ENCODE results near the gene FUBP3.

DNA sequence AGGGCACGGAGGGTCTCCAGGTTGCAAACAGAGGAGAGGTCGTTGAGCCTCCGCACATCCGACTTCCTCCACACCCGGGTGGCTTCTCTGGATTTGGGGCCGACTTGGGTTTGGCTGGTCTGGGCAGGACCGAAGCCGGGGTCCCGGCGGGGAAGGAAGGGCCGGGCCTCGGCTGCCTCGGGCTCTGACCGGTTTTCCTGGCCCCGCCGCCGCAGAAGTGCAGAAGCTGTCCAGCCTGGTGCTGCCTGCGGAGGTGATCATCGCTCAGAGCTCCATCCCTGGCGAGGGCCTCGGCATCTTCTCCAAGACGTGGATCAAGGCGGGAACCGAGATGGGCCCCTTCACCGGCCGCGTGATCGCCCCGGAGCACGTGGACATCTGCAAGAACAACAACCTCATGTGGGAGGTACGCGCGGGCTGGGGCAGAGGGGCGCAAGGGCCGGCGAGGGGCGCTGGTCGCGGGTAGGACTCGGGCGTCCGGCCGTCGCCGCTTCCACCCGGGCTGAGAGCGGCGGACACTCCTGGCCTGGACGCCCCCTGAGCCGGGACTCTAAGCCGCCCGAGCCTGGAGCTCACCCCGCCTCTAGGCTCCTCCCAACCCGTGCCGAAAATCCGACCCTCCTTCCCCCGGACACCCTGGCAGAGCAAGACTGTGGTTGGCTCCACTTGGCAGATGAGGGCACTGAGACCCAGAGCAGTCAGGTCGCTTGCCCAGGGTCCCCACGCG lies 87.2 kb downstream of the FUBP3 start:
- TF ChIP-seq, protein P1, sequence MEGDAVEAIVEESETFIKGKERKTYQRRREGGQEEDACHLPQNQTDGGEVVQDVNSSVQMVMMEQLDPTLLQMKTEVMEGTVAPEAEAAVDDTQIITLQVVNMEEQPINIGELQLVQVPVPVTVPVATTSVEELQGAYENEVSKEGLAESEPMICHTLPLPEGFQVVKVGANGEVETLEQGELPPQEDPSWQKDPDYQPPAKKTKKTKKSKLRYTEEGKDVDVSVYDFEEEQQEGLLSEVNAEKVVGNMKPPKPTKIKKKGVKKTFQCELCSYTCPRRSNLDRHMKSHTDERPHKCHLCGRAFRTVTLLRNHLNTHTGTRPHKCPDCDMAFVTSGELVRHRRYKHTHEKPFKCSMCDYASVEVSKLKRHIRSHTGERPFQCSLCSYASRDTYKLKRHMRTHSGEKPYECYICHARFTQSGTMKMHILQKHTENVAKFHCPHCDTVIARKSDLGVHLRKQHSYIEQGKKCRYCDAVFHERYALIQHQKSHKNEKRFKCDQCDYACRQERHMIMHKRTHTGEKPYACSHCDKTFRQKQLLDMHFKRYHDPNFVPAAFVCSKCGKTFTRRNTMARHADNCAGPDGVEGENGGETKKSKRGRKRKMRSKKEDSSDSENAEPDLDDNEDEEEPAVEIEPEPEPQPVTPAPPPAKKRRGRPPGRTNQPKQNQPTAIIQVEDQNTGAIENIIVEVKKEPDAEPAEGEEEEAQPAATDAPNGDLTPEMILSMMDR (IDR thresholded peaks at IDR 0.05), result no peak
- no peak for TF ChIP-seq POLR2A (IDR thresholded peaks at IDR 0.05)

Measured in thyroid gland (tissue), 4 donors.